Measurements from ENCODE around the gene PLCL1. TPM values are rescaled to one million over a fixed set of nuclear protein-coding genes. Genes with fewer than 3 reads are reported as not detected.

The PLCL1 gene
- total RNA-seq, 3 donors from 2014 or later (not counting 1 experiment from before 2014, with no cell fraction given), result 0.86 to 2.8 (median 1.1) TPM

DNA sequence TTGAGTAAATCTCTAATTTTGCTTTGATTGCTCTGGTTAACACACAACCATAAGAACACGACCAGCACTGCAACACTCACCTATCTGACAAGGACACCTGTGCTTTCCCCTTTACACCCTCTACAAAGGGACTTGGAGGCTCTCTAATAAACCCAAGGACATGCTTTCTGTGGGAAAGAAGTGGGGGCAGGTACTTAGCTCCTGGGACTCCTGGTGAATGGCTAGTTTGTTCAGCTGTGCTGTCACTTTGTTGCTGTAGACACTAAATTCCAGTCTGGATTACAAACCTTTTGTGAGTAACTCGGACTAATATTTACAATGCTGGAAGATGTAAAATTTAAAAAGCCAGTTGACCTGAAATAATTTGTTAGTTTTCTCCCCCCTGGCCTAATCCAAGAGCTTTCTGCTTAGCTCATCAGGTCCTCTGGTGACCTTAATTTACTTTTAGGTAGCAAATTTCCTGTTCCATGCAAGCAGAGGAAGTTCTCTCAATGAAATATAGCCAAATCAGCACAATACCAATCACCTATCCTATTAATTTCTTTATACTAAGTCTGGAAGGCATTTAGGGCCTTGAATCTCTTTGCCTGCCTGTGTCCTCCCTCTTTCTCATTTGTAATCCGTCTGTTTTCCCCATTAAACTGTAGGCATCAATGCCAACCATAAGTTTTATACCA lies 67.5 kb downstream of the PLCL1 start:
- Histone ChIP-seq H3K27ac (ENCODE audit: low read length) (no peak overlapping the region), H3K36me3 (ENCODE audit: control insufficient read depth, insufficient read depth, low read length) (no peaks in the 10 kb centered on the region), H3K9me3 (ENCODE audit: control insufficient read depth, insufficient read depth, low read length) (no peaks in the 10 kb centered on the region), H3K4me3 (ENCODE audit: low read length) (no peak overlapping the region), H3K4me1 (ENCODE audit: control insufficient read depth, insufficient read depth, low read length) (no peaks in the 10 kb centered on the region), H3K27me3 (ENCODE audit: control insufficient read depth, insufficient read depth, low read length) (no peaks in the 10 kb centered on the region)
- no peak overlapping the region for H3K4me3 Mint-ChIP-seq
- H3K36me3 Mint-ChIP-seq, result no peaks in the 10 kb centered on the region
- no peak for ATAC-seq
- H3K9me3 Mint-ChIP-seq, result no peaks in the 10 kb centered on the region
- H3K27ac Mint-ChIP-seq, result no peak overlapping the region
- peaks cover 0 to 2% of the 10 kb centered on the region in 2 donors for H3K27me3 Mint-ChIP-seq (ENCODE audit: low read depth in 2 of 2)
- no peaks in the 10 kb centered on the region for H3K4me1 Mint-ChIP-seq
- intact Hi-C loops (cut with micrococcal nuclease), result no loop called here
- WGBS (ENCODE audit: insufficient coverage), result 74% methylated on average over 3 of the region's 3 CpGs
- DNase-seq, result no peak
- no peak for TF ChIP-seq CTCF (IDR thresholded peaks at IDR 0.05)

DNA sequence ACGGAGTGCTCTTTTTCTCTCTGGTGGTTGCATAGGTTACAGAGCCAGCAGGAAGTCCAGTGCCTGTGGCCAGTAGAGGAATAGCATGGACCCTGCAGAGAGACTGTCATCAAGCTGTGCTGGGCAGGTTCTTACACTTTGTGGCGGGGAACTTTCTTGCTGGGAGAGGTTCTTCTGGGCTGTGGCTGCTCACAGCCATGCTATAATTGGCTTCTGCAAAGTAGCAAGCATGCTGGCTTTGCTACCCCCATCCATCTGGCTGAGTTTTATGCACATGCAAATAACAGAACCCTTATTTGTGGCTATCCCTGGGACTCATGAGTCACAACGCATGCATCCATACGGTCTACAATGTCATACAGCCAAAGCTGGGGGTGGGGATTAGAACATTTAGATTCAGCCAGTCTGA lies 68.9 kb downstream of the PLCL1 start:
- Mint-ChIP-seq H3K9me3 (no peaks in the 10 kb centered on the region), H3K4me3 (no peak overlapping the region), H3K27ac (no peak overlapping the region), H3K27me3 (ENCODE audit: low read depth in 2 of 2) (no peaks in the 10 kb centered on the region), H3K36me3 (no peaks in the 10 kb centered on the region), H3K4me1 (no peaks in the 10 kb centered on the region)
- no peak overlapping the region for H3K4me3 ChIP-seq (ENCODE audit: low read length)
- H3K27ac ChIP-seq (ENCODE audit: low read length), result no peak overlapping the region
- DNase-seq (no peak), ATAC-seq (no peak)
- intact Hi-C loops (cut with micrococcal nuclease), result no loop called here
- H3K9me3 ChIP-seq (ENCODE audit: control insufficient read depth, insufficient read depth, low read length), result no peaks in the 10 kb centered on the region
- TF ChIP-seq CTCF (IDR thresholded peaks at IDR 0.05), result no peak
- no peaks in the 10 kb centered on the region for H3K4me1 ChIP-seq (ENCODE audit: control insufficient read depth, insufficient read depth, low read length)
- no peaks in the 10 kb centered on the region for H3K36me3 ChIP-seq (ENCODE audit: control insufficient read depth, insufficient read depth, low read length)
- WGBS (ENCODE audit: insufficient coverage), result 78% methylated on average over 4 of the region's 4 CpGs
- H3K27me3 ChIP-seq (ENCODE audit: control insufficient read depth, insufficient read depth, low read length), result peaks cover under 1% of the 10 kb centered on the region

- Histone ChIP-seq H3K4me3 (ENCODE audit: low read length) (no peak overlapping the region), H3K36me3 (ENCODE audit: control insufficient read depth, insufficient read depth, low read length) (no peaks in the 10 kb centered on the region), H3K4me1 (ENCODE audit: control insufficient read depth, insufficient read depth, low read length) (no peaks in the 10 kb centered on the region), H3K9me3 (ENCODE audit: control insufficient read depth, insufficient read depth, low read length) (no peaks in the 10 kb centered on the region), H3K27ac (ENCODE audit: low read length) (no peak overlapping the region), H3K27me3 (ENCODE audit: control insufficient read depth, insufficient read depth, low read length) (peaks cover 2% of the 10 kb centered on the region)
- Mint-ChIP-seq H3K27ac (no peak overlapping the region), H3K36me3 (no peaks in the 10 kb centered on the region), H3K4me3 (no peak overlapping the region), H3K27me3 (ENCODE audit: low read depth in 2 of 2) (no peaks in the 10 kb centered on the region), H3K9me3 (no peaks in the 10 kb centered on the region), H3K4me1 (no peaks in the 10 kb centered on the region)
- TF ChIP-seq CTCF (IDR thresholded peaks at IDR 0.05), result no peak
- intact Hi-C loops (cut with micrococcal nuclease), result no loop called here
- no CpG with 5 or more reads among the region's 1 CpG for WGBS (ENCODE audit: insufficient coverage)
- DNase-seq (no peak), ATAC-seq (no peak)
Observed at GRCh38 chr2:197875763-197876162, 71.4 kb downstream of the PLCL1 start.

DNA sequence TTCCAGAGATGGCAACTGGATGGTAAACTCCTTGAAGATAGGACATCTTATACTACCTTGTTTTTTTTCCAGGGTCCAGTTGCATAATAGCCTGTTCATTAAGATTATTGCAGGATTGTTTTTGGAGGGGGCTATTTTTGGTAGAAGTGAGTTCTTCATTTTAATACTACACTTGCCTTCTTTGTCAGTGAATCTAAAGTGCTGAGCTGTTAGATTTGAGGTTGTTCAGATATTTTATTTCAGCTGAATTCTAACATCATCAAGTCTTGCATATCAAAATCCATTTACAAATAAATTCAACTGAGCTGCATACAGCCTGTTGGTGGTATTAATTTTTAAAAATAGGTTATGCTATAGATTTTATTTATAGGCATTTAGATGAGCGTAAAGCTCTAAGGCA lies 72.1 kb downstream of the PLCL1 start:
- intact Hi-C loops (cut with micrococcal nuclease), result no loop called here
- no peak overlapping the region for H3K27ac Mint-ChIP-seq
- TF ChIP-seq CTCF (IDR thresholded peaks at IDR 0.05), result no peak
- no peaks in the 10 kb centered on the region for H3K36me3 ChIP-seq (ENCODE audit: control insufficient read depth, insufficient read depth, low read length)
- ATAC-seq, result no peak
- no peaks in the 10 kb centered on the region for H3K36me3 Mint-ChIP-seq
- peaks cover 2% of the 10 kb centered on the region for H3K27me3 ChIP-seq (ENCODE audit: control insufficient read depth, insufficient read depth, low read length)
- H3K27ac ChIP-seq (ENCODE audit: low read length), result no peak overlapping the region
- H3K4me1 ChIP-seq (ENCODE audit: control insufficient read depth, insufficient read depth, low read length), result no peaks in the 10 kb centered on the region
- DNase-seq, result no peak
- H3K27me3 Mint-ChIP-seq (ENCODE audit: low read depth in 2 of 2), result no peaks in the 10 kb centered on the region
- H3K9me3 Mint-ChIP-seq, result no peaks in the 10 kb centered on the region
- no peaks in the 10 kb centered on the region for H3K4me1 Mint-ChIP-seq
- no peak overlapping the region for H3K4me3 Mint-ChIP-seq
- no peaks in the 10 kb centered on the region for H3K9me3 ChIP-seq (ENCODE audit: control insufficient read depth, insufficient read depth, low read length)
- WGBS (ENCODE audit: insufficient coverage), result 100% methylated on average over 1 of the region's 1 CpG
- no peak overlapping the region for H3K4me3 ChIP-seq (ENCODE audit: low read length)
